Ovary (tissue), 3 donors: ENCODE data around the gene MAP7.
"Not testable (repeated sequence)": the region's sequence is repeated elsewhere in the genome, so short reads cannot be mapped to it uniquely, and the experiment has no call there.

Experiments
- CTCF ChIP-seq, 3 donors: fragments of 450-650 bp in 2 of 3; fragments of 200-600 bp in 1 of 3; IDR thresholded peaks; one replicate each; pipeline versions ENCODE4 v1.5.1 to v1.8.0; 2016 to 2022; ENCODE audit warnings: antibody characterized with exemption in 3 of 3, mild to moderate bottlenecking in 1 of 3
- POLR2A ChIP-seq: fragments of 450-650 bp; IDR thresholded peaks from one replicate; pipeline ENCODE4 v1.6.1; 2017; ENCODE audit warnings: antibody characterized with exemption, mild to moderate bottlenecking, moderate library complexity
- donor health status: DM: no; HTN: no; CAD: no.

DNA sequence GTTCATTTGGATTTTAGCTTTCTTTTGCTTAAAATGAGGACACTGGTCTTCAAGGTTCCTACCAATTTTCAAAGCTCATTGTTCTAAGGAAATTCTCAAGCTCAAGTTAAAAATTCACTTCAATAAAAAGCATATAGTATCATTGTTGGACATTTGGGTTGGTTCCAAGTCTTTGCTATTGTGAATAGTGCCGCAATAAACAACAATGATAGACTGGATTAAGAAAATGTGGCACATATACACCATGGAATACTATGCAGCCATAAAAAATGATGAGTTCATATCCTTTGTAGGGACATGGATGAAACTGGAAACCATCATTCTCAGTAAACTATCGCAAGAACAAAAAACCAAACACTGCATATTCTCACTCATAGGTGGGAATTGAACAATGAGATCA, 159.3 kb downstream of the MAP7 start:
- not testable (repeated sequence) for TF ChIP-seq CTCF (IDR thresholded peaks at IDR 0.05); POLR2A
